ENCODE results near the gene KRTAP10-4. TPM values are rescaled to one million over a fixed set of nuclear protein-coding genes. Genes with fewer than 3 reads are reported as not detected.
A peak's percentile ranks its signal among the peaks of the same experiment; 100 is the strongest.

KRTAP10-4 gene
- total RNA-seq, 1 donor from 2014 or later: not detected

DNA sequence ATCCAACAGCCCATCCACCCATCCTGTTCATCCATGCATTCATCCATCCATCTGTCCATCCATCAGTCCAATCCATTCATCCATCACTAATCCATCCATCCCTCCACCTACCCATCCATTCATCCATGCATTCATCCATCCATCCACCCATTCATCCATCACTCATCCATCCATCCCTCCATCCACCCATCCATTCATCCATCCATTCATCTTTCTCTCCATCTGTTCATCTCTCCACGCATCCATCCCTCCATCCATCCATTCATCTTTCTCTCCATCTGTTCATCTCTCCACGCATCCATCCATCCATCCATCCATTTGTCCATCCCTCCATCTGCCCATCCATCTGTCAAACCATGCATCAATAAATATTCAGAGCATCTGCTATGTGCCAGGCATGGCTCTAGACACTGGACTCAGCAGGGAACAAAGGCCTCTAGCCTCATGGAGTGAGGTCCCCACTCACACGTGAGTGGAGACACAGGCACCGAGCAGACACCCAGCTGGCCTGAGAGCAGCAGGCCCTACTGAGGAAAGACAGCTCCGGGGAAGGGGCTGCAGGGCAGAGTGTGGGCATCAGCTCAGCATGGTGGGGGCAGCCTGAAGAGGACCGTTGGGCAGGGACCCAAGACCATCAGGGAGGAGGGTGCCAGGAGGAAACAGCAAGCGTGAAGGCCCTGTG, 43.2 kb upstream of the KRTAP10-4 start:
- H3K4me3 ChIP-seq (ENCODE audit: low read depth, low read length): no peak overlapping the region
- TF ChIP-seq, protein P1, sequence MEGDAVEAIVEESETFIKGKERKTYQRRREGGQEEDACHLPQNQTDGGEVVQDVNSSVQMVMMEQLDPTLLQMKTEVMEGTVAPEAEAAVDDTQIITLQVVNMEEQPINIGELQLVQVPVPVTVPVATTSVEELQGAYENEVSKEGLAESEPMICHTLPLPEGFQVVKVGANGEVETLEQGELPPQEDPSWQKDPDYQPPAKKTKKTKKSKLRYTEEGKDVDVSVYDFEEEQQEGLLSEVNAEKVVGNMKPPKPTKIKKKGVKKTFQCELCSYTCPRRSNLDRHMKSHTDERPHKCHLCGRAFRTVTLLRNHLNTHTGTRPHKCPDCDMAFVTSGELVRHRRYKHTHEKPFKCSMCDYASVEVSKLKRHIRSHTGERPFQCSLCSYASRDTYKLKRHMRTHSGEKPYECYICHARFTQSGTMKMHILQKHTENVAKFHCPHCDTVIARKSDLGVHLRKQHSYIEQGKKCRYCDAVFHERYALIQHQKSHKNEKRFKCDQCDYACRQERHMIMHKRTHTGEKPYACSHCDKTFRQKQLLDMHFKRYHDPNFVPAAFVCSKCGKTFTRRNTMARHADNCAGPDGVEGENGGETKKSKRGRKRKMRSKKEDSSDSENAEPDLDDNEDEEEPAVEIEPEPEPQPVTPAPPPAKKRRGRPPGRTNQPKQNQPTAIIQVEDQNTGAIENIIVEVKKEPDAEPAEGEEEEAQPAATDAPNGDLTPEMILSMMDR (IDR thresholded peaks at IDR 0.05; ENCODE audit: insufficient read depth, low read length, severe bottlenecking): no peak
- H3K27me3 ChIP-seq (ENCODE audit: control insufficient read depth, insufficient read depth, low read length): no peaks in the 10 kb centered on the region
- FAIRE-seq: peak; percentile 76
- no peak for DNase-seq (ENCODE audit: low read depth)
- no peaks in the 10 kb centered on the region for H3K36me3 ChIP-seq (ENCODE audit: control insufficient read depth, insufficient read depth, low read length)

- FAIRE-seq (no peak), DNase-seq (ENCODE audit: low read depth) (no peak)
- no peaks in the 10 kb centered on the region for H3K36me3 ChIP-seq (ENCODE audit: control insufficient read depth, insufficient read depth, low read length)
- TF ChIP-seq, protein P1 (IDR thresholded peaks at IDR 0.05; ENCODE audit: insufficient read depth, low read length, severe bottlenecking): no peak
- no peak overlapping the region for H3K4me3 ChIP-seq (ENCODE audit: low read depth, low read length)
- H3K27me3 ChIP-seq (ENCODE audit: control insufficient read depth, insufficient read depth, low read length): no peaks in the 10 kb centered on the region
Measured at GRCh38 chr21:44530903-44531605, 42.5 kb upstream of the KRTAP10-4 start.

DNA sequence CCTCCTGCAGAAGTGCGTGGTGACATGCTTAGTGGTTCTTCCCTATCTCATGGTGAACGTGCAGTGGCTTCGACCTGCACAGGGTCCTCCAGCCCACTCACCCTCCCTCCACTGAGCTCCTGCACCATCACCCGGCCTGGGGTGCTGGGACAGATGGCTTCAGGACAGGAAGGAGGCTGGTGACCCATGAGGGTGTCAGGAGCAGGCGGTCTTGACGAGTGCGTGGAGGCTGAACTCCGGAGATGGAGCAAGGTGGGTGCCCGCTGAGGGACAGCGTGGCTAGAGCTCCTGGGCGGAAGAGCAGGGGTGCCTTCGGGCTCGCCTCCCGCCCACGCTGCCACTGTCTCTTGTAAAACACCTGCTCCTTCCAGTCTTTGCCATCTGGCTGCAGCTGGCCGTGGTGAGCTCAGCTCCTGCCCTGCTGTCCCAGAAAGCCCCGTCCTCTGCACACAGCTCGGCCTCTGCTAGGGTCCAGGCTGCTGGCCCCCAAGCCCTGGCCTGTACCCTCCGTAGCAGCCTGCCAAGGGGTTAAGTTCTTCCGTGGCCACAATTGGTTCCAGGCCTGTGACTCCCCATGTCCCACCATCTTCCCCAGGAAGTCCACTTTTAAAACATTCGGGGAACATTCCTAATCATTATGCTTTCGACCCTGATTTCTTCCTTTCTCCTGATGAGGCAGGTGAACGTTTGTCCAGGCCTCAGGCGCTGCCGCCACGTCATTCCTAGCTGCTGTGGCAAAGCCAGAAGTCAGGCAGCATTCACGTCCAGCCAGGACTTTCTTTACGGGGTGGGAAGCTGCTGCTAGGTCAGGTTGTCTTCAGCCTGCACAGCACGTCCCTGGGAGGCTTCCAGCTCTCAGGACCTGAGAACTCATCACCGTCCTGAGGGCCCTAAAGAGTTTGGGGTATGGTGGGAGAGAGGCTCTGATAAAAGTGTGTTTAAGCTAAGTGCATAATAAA, 41.6 kb upstream of the KRTAP10-4 start:
- H3K4me3 ChIP-seq (ENCODE audit: low read depth, low read length): no peak overlapping the region
- TF ChIP-seq, protein P1 (IDR thresholded peaks at IDR 0.05; ENCODE audit: insufficient read depth, low read length, severe bottlenecking): no peak
- FAIRE-seq (peak; percentile 7), DNase-seq (ENCODE audit: low read depth) (no peak)
- no peaks in the 10 kb centered on the region for H3K27me3 ChIP-seq (ENCODE audit: control insufficient read depth, insufficient read depth, low read length)
- no peaks in the 10 kb centered on the region for H3K36me3 ChIP-seq (ENCODE audit: control insufficient read depth, insufficient read depth, low read length)

- no peak overlapping the region for H3K4me3 ChIP-seq (ENCODE audit: low read depth, low read length)
- no peaks in the 10 kb centered on the region for H3K36me3 ChIP-seq (ENCODE audit: control insufficient read depth, insufficient read depth, low read length)
- no peak for FAIRE-seq
- DNase-seq (ENCODE audit: low read depth): no peak
- TF ChIP-seq, protein P1 (IDR thresholded peaks at IDR 0.05; ENCODE audit: insufficient read depth, low read length, severe bottlenecking): no peak
- H3K27me3 ChIP-seq (ENCODE audit: control insufficient read depth, insufficient read depth, low read length): no peaks in the 10 kb centered on the region
Measured at GRCh38 chr21:44532712-44533111, 40.8 kb upstream of the KRTAP10-4 start.

GRCh38 chr21:44533121-44533890, 40.2 kb upstream of the KRTAP10-4 start:
- Histone ChIP-seq H3K27me3 (ENCODE audit: control insufficient read depth, insufficient read depth, low read length) (no peaks in the 10 kb centered on the region), H3K36me3 (ENCODE audit: control insufficient read depth, insufficient read depth, low read length) (no peaks in the 10 kb centered on the region), H3K4me3 (ENCODE audit: low read depth, low read length) (no peak overlapping the region)
- FAIRE-seq: no peak
- TF ChIP-seq, protein P1 (IDR thresholded peaks at IDR 0.05; ENCODE audit: insufficient read depth, low read length, severe bottlenecking): no peak
- DNase-seq (ENCODE audit: low read depth): no peak

All from bronchial epithelial cell (primary cell).